Measurements from ENCODE around the gene TNFRSF9.

DNA sequence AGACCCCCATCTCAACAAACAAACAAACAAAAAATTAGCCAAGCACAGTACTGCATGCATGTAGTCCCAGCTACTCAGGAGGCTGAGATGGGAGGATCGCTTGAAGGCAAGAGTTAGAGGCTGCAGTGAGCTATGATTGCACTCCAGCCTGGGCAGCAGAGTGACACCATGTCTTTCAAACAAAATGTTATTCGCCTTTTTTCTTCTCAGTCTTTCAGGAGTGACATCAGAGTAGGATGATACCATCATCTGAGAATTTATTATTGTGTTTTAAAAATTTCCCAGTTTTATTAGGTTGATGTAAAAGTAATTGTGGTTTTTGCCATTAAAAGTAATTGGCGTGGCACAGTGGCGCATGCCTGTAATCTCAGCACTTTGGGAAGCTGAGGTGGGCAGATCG lies 31.6 kb upstream of the TNFRSF9 start:
- TF ChIP-seq, protein P1, sequence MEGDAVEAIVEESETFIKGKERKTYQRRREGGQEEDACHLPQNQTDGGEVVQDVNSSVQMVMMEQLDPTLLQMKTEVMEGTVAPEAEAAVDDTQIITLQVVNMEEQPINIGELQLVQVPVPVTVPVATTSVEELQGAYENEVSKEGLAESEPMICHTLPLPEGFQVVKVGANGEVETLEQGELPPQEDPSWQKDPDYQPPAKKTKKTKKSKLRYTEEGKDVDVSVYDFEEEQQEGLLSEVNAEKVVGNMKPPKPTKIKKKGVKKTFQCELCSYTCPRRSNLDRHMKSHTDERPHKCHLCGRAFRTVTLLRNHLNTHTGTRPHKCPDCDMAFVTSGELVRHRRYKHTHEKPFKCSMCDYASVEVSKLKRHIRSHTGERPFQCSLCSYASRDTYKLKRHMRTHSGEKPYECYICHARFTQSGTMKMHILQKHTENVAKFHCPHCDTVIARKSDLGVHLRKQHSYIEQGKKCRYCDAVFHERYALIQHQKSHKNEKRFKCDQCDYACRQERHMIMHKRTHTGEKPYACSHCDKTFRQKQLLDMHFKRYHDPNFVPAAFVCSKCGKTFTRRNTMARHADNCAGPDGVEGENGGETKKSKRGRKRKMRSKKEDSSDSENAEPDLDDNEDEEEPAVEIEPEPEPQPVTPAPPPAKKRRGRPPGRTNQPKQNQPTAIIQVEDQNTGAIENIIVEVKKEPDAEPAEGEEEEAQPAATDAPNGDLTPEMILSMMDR (IDR thresholded peaks at IDR 0.05) = no peak
- TF ChIP-seq POLR2A (IDR thresholded peaks at IDR 0.05) = no peak

Data from tibial nerve (tissue), 3 donors.